K562 (cell line): ENCODE results near the gene CD69. TPM values are rescaled to one million over a fixed set of nuclear protein-coding genes. Genes with fewer than 3 reads are reported as not detected.
A peak's percentile ranks its signal among the peaks of the same experiment; 100 is the strongest.

ENCODE experiments used
- ATAC-seq: fragments of 200-7000 bp; cut with Tn5 transposase; 3 replicates; pipeline ENCODE4 v1.9.1; 2020; ENCODE audit warnings: moderate library complexity
- BruUV-seq: library from RNA; stranded (reverse); fragments of 400-500 nt; replicated peaks from 2 replicates; lab custom pipeline; 2021; lab: Mats Ljungman, UMichigan
- CTCF ChIA-PET: fragments of 300-600 bp; formaldehyde crosslinking; extraction: SDS; loops from one replicate; lab custom pipeline; 2021; ENCODE audit warnings: low intra/inter-chr PET ratio; lab: Yijun Ruan, JAX
- POLR2A ChIA-PET: fragments of 300-600, 350-650 bp; sonication (Branson Sonifier 250); formaldehyde crosslinking; extraction: SDS; loops from one replicate; lab custom pipeline; 2021; ENCODE audit warnings: antibody characterized with exemption, inconsistent platforms; lab: Yijun Ruan, JAX
- DNase-seq, 4 experiments: peaks; one replicate each; pipeline versions ENCODE4 v3.0.0 to v3.0.0-alpha.2; 2011 to 2018; ENCODE audit warnings: low spot score in 3 of 4, mixed read lengths in 3 of 4; ENCODE audit errors: extremely low read depth in 1 of 4
- FAIRE-seq: peaks from 2 replicates; lab custom pipeline; 2011; peaks lifted over from hg19 to GRCh38; lab: Jason Lieb, UNC
- H2AFZ ChIP-seq: 2 replicates; pipeline ENCODE4 v1.6.0; 2011; ENCODE audit warnings: low read depth, low read length, control low read depth, inconsistent platforms
- H3K27ac ChIP-seq: fragments of 200-600 bp; 3 replicates; pipeline ENCODE4 v1.8.0; 2011; ENCODE audit warnings: low read depth, mild to moderate bottlenecking, control low read depth, inconsistent platforms, low read length, moderate library complexity, mixed read lengths; ENCODE audit errors: extremely low read depth
- H3K27me3 ChIP-seq, 2 experiments: fragments of 300-600 bp in 1 of 2; 2 replicates in 1 of 2; 3 replicates in 1 of 2; pipeline versions ENCODE4 v1.6.0 to v1.8.0; 2011; ENCODE audit warnings: inconsistent platforms in 2 of 2, low read length in 2 of 2, mild to moderate bottlenecking in 1 of 2, mixed read lengths in 1 of 2, moderate library complexity in 1 of 2; ENCODE audit not compliant: control insufficient read depth in 2 of 2, insufficient read depth in 2 of 2
- H3K36me3 ChIP-seq: fragments of 300-600 bp; 3 replicates; pipeline ENCODE4 v1.8.0; 2011; ENCODE audit warnings: mild to moderate bottlenecking, low read length, inconsistent platforms; ENCODE audit not compliant: control insufficient read depth, insufficient read depth
- H3K4me1 ChIP-seq, 2 experiments: fragments of 200-600 bp in 1 of 2; replicated peaks in 1 of 2; 2 replicates in 1 of 2; 3 replicates in 1 of 2; pipeline versions ENCODE4 v1.5.1 to v1.8.0; 2011; ENCODE audit warnings: inconsistent platforms in 2 of 2, low read length in 2 of 2, mild to moderate bottlenecking in 1 of 2, mixed read lengths in 1 of 2, moderate library complexity in 1 of 2; ENCODE audit not compliant: control insufficient read depth in 2 of 2, insufficient read depth in 2 of 2
- H3K4me2 ChIP-seq: 2 replicates; pipeline ENCODE4 v1.6.1; 2011; ENCODE audit warnings: low read length, control low read depth, inconsistent platforms, mixed read lengths; ENCODE audit not compliant: insufficient read depth
- H3K4me3 ChIP-seq: fragments of 200-600 bp; sonication (generic), shearing (Covaris generic); 2 replicates; pipeline ENCODE4 v1.5.1; 2016; ENCODE audit warnings: control low read depth, inconsistent platforms
- H3K79me2 ChIP-seq: fragments of 200-600 bp; 3 replicates; pipeline ENCODE4 v1.8.0; 2011; ENCODE audit warnings: low read length, inconsistent platforms; ENCODE audit not compliant: control insufficient read depth, insufficient read depth
- H3K9ac ChIP-seq, 2 experiments: 2 replicates each; pipeline versions ENCODE4 v1.6.0 to v1.6.1; 2011; ENCODE audit warnings: low read depth in 2 of 2, low read length in 2 of 2, control low read depth in 1 of 2, inconsistent platforms in 1 of 2, mild to moderate bottlenecking in 1 of 2, mixed read lengths in 1 of 2; ENCODE audit not compliant: insufficient read depth in 1 of 2
- H3K9me1 ChIP-seq: one replicate; pipeline ENCODE4 v1.6.0; 2011; ENCODE audit warnings: inconsistent platforms, mild to moderate bottlenecking, low read length, moderate library complexity; ENCODE audit not compliant: control insufficient read depth, insufficient read depth
- H3K9me3 ChIP-seq: replicated peaks from 2 replicates; pipeline ENCODE4 v1.5.1; 2011; ENCODE audit warnings: low read depth, low read length, inconsistent platforms; ENCODE audit not compliant: control insufficient read depth, insufficient read depth
- H4K20me1 ChIP-seq: replicated peaks from 2 replicates; pipeline ENCODE4 v1.6.1; 2011; ENCODE audit warnings: low read length, inconsistent platforms, mixed read lengths; ENCODE audit not compliant: control insufficient read depth, insufficient read depth
- CHD1 ChIP-seq: fragments of 200-600 bp; sonication (generic); IDR thresholded peaks from one replicate; pipeline ENCODE4 v1.6.1; 2012; ENCODE audit warnings: mild to moderate bottlenecking, moderate library complexity, low read length, inconsistent platforms
- GTF2A2 ChIP-seq: IDR thresholded peaks from 2 replicates; pipeline ENCODE4 v1.6.1; 2016; ENCODE audit warnings: mild to moderate bottlenecking, missing genetic modification characterization, missing compliant biosample characterization
- GTF2E2 ChIP-seq: fragments of 200-800 bp; sonication (Bioruptor generic); IDR thresholded peaks from 2 replicates; pipeline ENCODE4 v1.6.1; 2016; ENCODE audit warnings: missing genetic modification characterization, missing compliant biosample characterization
- HNRNPL ChIP-seq: fragments of 200-400 bp; formaldehyde crosslinking; IDR thresholded peaks from 2 replicates; pipeline ENCODE4 v1.6.1; 2017; ENCODE audit warnings: low read depth, mild to moderate bottlenecking, low read length
- MIER1 ChIP-seq: fragments of 450-650 bp; IDR thresholded peaks from 2 replicates; pipeline ENCODE4 v1.6.1; 2016; ENCODE audit warnings: antibody characterized with exemption, mild to moderate bottlenecking, low read depth
- POLR2AphosphoS2 ChIP-seq: IDR thresholded peaks from 2 replicates; pipeline ENCODE4 v1.6.1; 2012; ENCODE audit warnings: low read length, improper control_type of control experiment
- POLR2AphosphoS5 ChIP-seq: IDR thresholded peaks from 2 replicates; pipeline ENCODE4 v1.6.1; 2011; ENCODE audit warnings: mild to moderate bottlenecking, low read depth, low read length, moderate library complexity; ENCODE audit not compliant: control insufficient read depth, insufficient read depth
- RBBP5 ChIP-seq: fragments of 200-600 bp; sonication (generic); IDR thresholded peaks from 2 replicates; pipeline ENCODE4 v1.6.1; 2012; ENCODE audit warnings: borderline replicate concordance, mild to moderate bottlenecking, low read length, control low read depth, inconsistent platforms; ENCODE audit not compliant: insufficient read depth, poor library complexity, severe bottlenecking
- RBFOX2 ChIP-seq: fragments of 200-400 bp; formaldehyde crosslinking; IDR thresholded peaks from 2 replicates; pipeline ENCODE4 v1.6.1; 2017; ENCODE audit warnings: low read depth, mild to moderate bottlenecking, low read length, moderate library complexity
- RBM22 ChIP-seq: fragments of 200-400 bp; formaldehyde crosslinking; IDR thresholded peaks from 2 replicates; pipeline ENCODE4 v1.6.1; 2018; ENCODE audit warnings: low read length, low read depth; ENCODE audit not compliant: poor library complexity, severe bottlenecking
- ZSCAN32 ChIP-seq: fragments of 450-650 bp; formaldehyde crosslinking; IDR thresholded peaks from 2 replicates; pipeline ENCODE4 v1.4.0; 2020; ENCODE audit warnings: mild to moderate bottlenecking, moderate library complexity
- WGBS: fragments of 100-300 bp; shearing (Covaris generic); methylation state at CpG from one replicate; pipeline ENCODE4 v1.1.6; 2016; ENCODE audit warnings: low coverage, mixed read lengths; ENCODE audit not compliant: insufficient coverage; ENCODE audit errors: missing lambda C conversion rate; 5-methylcytosine and 5-hydroxymethylcytosine counted together
- in situ Hi-C: fragments of 300-500 bp; cut with MboI; formaldehyde crosslinking; loops from 4 replicates; pipeline ENCODE4 v1.15.0; 2018; ENCODE audit warnings: inconsistent platforms, mixed read lengths
- intact Hi-C: fragments of 100-400 bp; cut with micrococcal nuclease; formaldehyde crosslinking; loops from 2 replicates; pipeline ENCODE4 v1.14.2; 2022
- polyA plus RNA-seq, 8 experiments: library from polyadenylated mRNA; depleted of rRNA in 4 of 8; stranded (reverse) in 5 of 8; unstranded in 3 of 8; fragments of >200 nt; fragmentation: Nextera tagmentation in 2 of 8; fragmentation: Illumina TruSeq in 1 of 8; extraction: Ambion mirVana in 2 of 8; extraction: Trizol in 1 of 8; gene quantifications; 2 replicates each; pipeline versions ENCODE4 v1.2.1 to v1.2.3, GENCODE V29; 2011 to 2014; ENCODE audit warnings: inconsistent platforms in 1 of 8, missing spikeins in 1 of 8
- total RNA-seq, 7 experiments: library from RNA; depleted of rRNA in 6 of 7; stranded (reverse); fragments of >200 nt in 6 of 7; fragmentation: Illumina TruSeq in 2 of 7; extraction: Trizol in 2 of 7; gene quantifications; 2 replicates each; pipeline versions ENCODE4 v1.2.1 to v1.2.3, GENCODE V29; 2011 to 2021; ENCODE audit warnings: low replicate concordance in 1 of 7
- TF ChIP-seq, protein P1 (sequence below): fragments of 250-450 bp; sonication (Bioruptor Pico); IDR thresholded peaks from 2 replicates; pipeline ENCODE4 v1.4.0; 2020; ENCODE audit warnings: mild to moderate bottlenecking, moderate library complexity
- TF ChIP-seq, protein P2 (sequence below): fragments of 450-650 bp; formaldehyde crosslinking; conservative IDR thresholded peaks from 2 replicates; pipeline ENCODE4 v1.4.0; 2022; ENCODE audit warnings: mild to moderate bottlenecking, missing genetic modification characterization

Gene CD69
- total and polyA plus RNA-seq, 9 of the 15 experiments (the other 6 are each of a cell fraction or from before 2014, with no cell fraction given) = 11.7 to 243 (median 54.4) TPM

DNA sequence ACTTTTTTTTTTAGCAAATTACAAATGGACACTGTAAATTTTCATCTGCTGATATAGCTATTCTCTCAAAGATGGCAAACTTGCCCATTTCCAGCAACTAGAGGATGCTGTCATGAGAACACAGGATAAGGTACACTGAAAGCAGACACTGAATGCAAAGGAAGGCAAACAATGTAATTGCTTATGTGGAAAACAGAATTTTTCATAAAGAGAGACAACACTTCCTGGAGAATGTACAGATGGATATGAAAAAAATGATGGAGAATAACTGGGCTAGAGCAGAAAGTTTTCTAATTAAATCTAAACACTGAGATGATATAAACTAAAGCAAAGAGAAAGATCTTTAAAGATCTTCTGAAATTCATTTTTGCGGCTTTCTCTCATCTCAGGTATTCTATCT is 581 bp downstream of the CD69 start:
- FAIRE-seq = no peak
- DNase-seq = no peak
- H4K20me1 ChIP-seq = no peaks in the 10 kb centered on the region; the same call in 1 of the 2 replicates
- intact Hi-C loops (no loop called here), in situ Hi-C loops (no loop called here)
- ChIA-PET CTCF (no interaction called here), POLR2A (interaction anchor here (1.0 to 1.6 kb wide), 5 partner anchors 8 to 21 kb away, joined by 4 to 9 read pairs (median 8); no protein-coding TSS in a partner anchor)
- peak overlapping the region; percentile 52 for H3K4me3 ChIP-seq
- H3K36me3 ChIP-seq = peaks cover 16% of the 10 kb centered on the region
- H3K4me1 ChIP-seq = peaks cover 3 to 12% of the 10 kb centered on the region in 2 experiments; a peak in 4 of 5 replicates
- H3K27me3 ChIP-seq = no peaks in the 10 kb centered on the region
- peaks cover 6% of the 10 kb centered on the region for H3K9me3 ChIP-seq
- ATAC-seq = peak; percentile 1; the same call in 1 of the 3 replicates
- TF ChIP-seq GTF2A2 (no peak), RBBP5 (no peak), RBFOX2 (peak; percentile 87), RBM22 (peak; percentile 25), ZSCAN32 (CRISPR knock-in tag) (peak; percentile 44; the same call in 1 of the 2 replicates), POLR2AphosphoS5 (peak; percentile 60; the same call in 1 of the 2 replicates), CHD1 (peak; percentile 72), HNRNPL (0 out of 2 replicates have a peak, but pooled peaks have one; percentile 23), GTF2E2 (tag) (0 out of 2 replicates have a peak, but pooled peaks have one; percentile 0), POLR2AphosphoS2 (0 out of 2 replicates have a peak, but pooled peaks have one; percentile 51), MIER1 (no peak)
- TF ChIP-seq, protein P1, sequence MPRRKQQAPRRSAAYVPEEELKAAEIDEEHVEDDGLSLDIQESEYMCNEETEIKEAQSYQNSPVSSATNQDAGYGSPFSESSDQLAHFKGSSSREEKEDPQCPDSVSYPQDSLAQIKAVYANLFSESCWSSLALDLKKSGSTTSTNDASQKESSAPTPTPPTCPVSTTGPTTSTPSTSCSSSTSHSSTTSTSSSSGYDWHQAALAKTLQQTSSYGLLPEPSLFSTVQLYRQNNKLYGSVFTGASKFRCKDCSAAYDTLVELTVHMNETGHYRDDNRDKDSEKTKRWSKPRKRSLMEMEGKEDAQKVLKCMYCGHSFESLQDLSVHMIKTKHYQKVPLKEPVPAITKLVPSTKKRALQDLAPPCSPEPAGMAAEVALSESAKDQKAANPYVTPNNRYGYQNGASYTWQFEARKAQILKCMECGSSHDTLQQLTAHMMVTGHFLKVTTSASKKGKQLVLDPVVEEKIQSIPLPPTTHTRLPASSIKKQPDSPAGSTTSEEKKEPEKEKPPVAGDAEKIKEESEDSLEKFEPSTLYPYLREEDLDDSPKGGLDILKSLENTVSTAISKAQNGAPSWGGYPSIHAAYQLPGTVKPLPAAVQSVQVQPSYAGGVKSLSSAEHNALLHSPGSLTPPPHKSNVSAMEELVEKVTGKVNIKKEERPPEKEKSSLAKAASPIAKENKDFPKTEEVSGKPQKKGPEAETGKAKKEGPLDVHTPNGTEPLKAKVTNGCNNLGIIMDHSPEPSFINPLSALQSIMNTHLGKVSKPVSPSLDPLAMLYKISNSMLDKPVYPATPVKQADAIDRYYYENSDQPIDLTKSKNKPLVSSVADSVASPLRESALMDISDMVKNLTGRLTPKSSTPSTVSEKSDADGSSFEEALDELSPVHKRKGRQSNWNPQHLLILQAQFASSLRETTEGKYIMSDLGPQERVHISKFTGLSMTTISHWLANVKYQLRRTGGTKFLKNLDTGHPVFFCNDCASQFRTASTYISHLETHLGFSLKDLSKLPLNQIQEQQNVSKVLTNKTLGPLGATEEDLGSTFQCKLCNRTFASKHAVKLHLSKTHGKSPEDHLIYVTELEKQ (CRISPR knock-in tag) = no peak
- TF ChIP-seq, protein P2, sequence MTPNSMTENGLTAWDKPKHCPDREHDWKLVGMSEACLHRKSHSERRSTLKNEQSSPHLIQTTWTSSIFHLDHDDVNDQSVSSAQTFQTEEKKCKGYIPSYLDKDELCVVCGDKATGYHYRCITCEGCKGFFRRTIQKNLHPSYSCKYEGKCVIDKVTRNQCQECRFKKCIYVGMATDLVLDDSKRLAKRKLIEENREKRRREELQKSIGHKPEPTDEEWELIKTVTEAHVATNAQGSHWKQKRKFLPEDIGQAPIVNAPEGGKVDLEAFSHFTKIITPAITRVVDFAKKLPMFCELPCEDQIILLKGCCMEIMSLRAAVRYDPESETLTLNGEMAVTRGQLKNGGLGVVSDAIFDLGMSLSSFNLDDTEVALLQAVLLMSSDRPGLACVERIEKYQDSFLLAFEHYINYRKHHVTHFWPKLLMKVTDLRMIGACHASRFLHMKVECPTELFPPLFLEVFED (CRISPR knock-in tag) = peak; percentile 49; the same call in 1 of the 2 replicates
- WGBS = 0% methylated on average over 1 of the region's 1 CpG
- BruUV-seq = TSS peak; percentile 58
- no peak overlapping the region for H2AFZ ChIP-seq
- no peaks in the 10 kb centered on the region for H3K9me1 ChIP-seq
- H3K4me2 ChIP-seq = peak overlapping the region; percentile 90; the same call in 1 of the 2 replicates
- peak overlapping the region; percentile 75 for H3K27ac ChIP-seq
- H3K9ac ChIP-seq = peak overlapping the region in 1 of 2 experiments; percentile 77; a peak in 2 of 4 replicates
- peaks cover 55% of the 10 kb centered on the region for H3K79me2 ChIP-seq
